ENCODE results near the gene MT1G.

The MT1G gene

GRCh38 chr16:56620339-56620897 is 47.4 kb downstream of the MT1G start:
- no peak overlapping the region for H3K4me3 ChIP-seq (ENCODE audit: low read length)
- DNase-seq (ENCODE audit: low read depth) = no peak
- TF ChIP-seq CTCF (conservative IDR thresholded peaks at IDR 0.05; ENCODE audit: low read length) = no peak

GRCh38 chr16:56618138-56618537 is 49.7 kb downstream of the MT1G start:
- no peak overlapping the region for H3K4me3 ChIP-seq (ENCODE audit: low read length)
- no peak for TF ChIP-seq CTCF (conservative IDR thresholded peaks at IDR 0.05; ENCODE audit: low read length)
- DNase-seq (ENCODE audit: low read depth) = no peak

DNA sequence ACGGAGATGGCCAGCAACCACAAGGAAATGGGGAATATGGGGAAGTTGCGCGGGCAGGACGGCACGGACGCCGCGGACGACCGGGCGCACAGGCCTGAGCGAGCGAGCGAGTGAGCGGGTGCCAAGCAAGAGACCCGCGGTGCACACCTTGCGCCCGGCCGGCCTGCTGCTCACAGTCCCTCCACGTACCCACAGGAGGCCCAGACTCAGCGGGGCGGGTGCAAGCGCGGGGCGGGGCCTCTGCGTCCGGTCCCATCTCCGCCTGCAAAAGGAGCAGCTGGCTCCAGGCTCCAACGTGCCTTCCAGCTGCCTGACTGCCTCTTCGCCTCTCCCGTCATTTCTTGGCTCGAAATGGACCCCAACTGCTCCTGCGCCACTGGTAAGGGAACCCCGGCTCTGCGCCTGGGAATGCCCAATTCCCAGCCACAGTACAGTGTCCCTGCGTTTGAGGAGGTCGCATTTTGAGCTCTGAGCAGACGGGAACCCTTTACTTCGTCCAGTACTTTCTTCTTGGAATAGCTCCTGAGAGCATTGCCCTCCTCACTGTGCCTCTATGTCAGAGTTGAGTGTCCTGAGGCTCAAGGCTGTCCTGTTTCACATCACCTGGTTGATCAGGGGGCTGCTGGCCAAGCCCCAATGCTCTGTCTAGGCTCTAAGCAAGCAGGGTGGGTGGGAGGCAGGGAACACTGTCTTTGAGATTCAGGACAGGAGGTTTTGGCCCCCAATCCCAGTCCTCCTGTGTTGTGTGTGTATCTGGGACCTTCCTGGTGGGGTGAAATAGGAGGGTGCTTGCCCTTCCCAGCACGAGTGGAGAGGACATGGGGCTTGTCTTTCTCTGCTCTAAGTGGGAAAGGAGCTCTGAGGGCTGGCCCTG is 50.4 kb downstream of the MT1G start:
- peak; percentile 75 for DNase-seq (ENCODE audit: low read depth)
- H3K4me3 ChIP-seq (ENCODE audit: low read length) = peak overlapping the region; percentile 49
- TF ChIP-seq CTCF (conservative IDR thresholded peaks at IDR 0.05; ENCODE audit: low read length) = no peak
